HG02938 (cell line): ENCODE measurements around the gene MUC12.
A peak's percentile ranks its signal among the peaks of the same experiment; 100 is the strongest.
"Not testable (repeated sequence)": the region's sequence is repeated elsewhere in the genome, so short reads cannot be mapped to it uniquely, and the experiment has no call there.

Experiments used
- ATAC-seq: cut with Tn5 transposase; IDR thresholded peaks from one replicate; pipeline ENCODE4 v1.9.1; 2021; ENCODE audit warnings: mild to moderate bottlenecking, moderate library complexity; ENCODE audit not compliant: unreplicated experiment

The MUC12 gene

GRCh38 chr7:100984241-100984918 lies 15.0 kb downstream of the MUC12 start:
- ATAC-seq: not testable (repeated sequence)

- not testable (repeated sequence) for ATAC-seq
Measured at GRCh38 chr7:100985033-100985797, 15.8 kb downstream of the MUC12 start.

GRCh38 chr7:100991631-100992030 lies 22.3 kb downstream of the MUC12 start:
- no peak for ATAC-seq

- ATAC-seq: not testable (repeated sequence)
Measured at GRCh38 chr7:100992280-100992679, 22.9 kb downstream of the MUC12 start.

GRCh38 chr7:100994671-100995070 lies 25.3 kb downstream of the MUC12 start:
- ATAC-seq: not testable (repeated sequence)

- ATAC-seq: not testable (repeated sequence)
Measured at GRCh38 chr7:100998530-100998929, 29.2 kb downstream of the MUC12 start.

GRCh38 chr7:100999334-100999733 lies 30.0 kb downstream of the MUC12 start:
- not testable (repeated sequence) for ATAC-seq

GRCh38 chr7:101000025-101000424 lies 30.7 kb downstream of the MUC12 start:
- not testable (repeated sequence) for ATAC-seq

GRCh38 chr7:101002333-101002732 lies 33.0 kb downstream of the MUC12 start:
- not testable (repeated sequence) for ATAC-seq

GRCh38 chr7:101007361-101007760 lies 38.0 kb downstream of the MUC12 start:
- ATAC-seq: not testable (repeated sequence)

- no peak for ATAC-seq
Measured at GRCh38 chr7:101009629-101010028, 40.3 kb downstream of the MUC12 start.

GRCh38 chr7:101012931-101013330 lies 43.6 kb downstream of the MUC12 start:
- no peak for ATAC-seq

- no peak for ATAC-seq
Measured at GRCh38 chr7:101015626-101016025, 46.3 kb downstream of the MUC12 start.

GRCh38 chr7:101017064-101017777 lies 47.9 kb downstream of the MUC12 start:
- peak; percentile 74 for ATAC-seq

- ATAC-seq: no peak
Measured at GRCh38 chr7:101018271-101019167, 49.2 kb downstream of the MUC12 start.

GRCh38 chr7:101020444-101020843 lies 51.1 kb downstream of the MUC12 start:
- no peak for ATAC-seq

GRCh38 chr7:101021703-101022102 lies 52.3 kb downstream of the MUC12 start:
- ATAC-seq: no peak

GRCh38 chr7:101023839-101024238 lies 54.5 kb downstream of the MUC12 start:
- ATAC-seq: no peak

- ATAC-seq: no peak
Measured at GRCh38 chr7:101031082-101031481, 61.7 kb downstream of the MUC12 start.

GRCh38 chr7:101035941-101036340 lies 66.6 kb downstream of the MUC12 start:
- ATAC-seq: no peak

- ATAC-seq: not testable (repeated sequence)
Measured at GRCh38 chr7:101041283-101041682, 71.9 kb downstream of the MUC12 start.
